Neural progenitor cell (in vitro differentiated cells): ENCODE data around the gene MAGEA8. TPM values are rescaled to one million over a fixed set of nuclear protein-coding genes. Genes with fewer than 3 reads are reported as not detected.
"Not testable (repeated sequence)": the region's sequence is repeated elsewhere in the genome, so short reads cannot be mapped to it uniquely, and the experiment has no call there.

ENCODE experiments used
- DNase-seq: peaks from one replicate; pipeline ENCODE4 v3.0.0-alpha.2; 2016; ENCODE audit warnings: low spot score
- H2AFZ ChIP-seq: fragments of 200-600 bp; sonication (generic); replicated peaks from 2 replicates; pipeline ENCODE4 v1.6.1; 2016; ENCODE audit warnings: antibody characterized with exemption
- H3F3A ChIP-seq: fragments of 200-600 bp; sonication (generic); 2 replicates; pipeline ENCODE4 v1.6.1; 2016; ENCODE audit warnings: antibody characterized with exemption, low read depth
- H3K27ac ChIP-seq: fragments of 200-600 bp; sonication (generic); 2 replicates; pipeline ENCODE4 v1.5.1; 2016; ENCODE audit warnings: mild to moderate bottlenecking
- H3K27me3 ChIP-seq: fragments of 200-600 bp; sonication (generic); 2 replicates; pipeline ENCODE4 v1.6.1; 2016; ENCODE audit warnings: mild to moderate bottlenecking, moderate library complexity
- H3K36me3 ChIP-seq: fragments of 200-600 bp; sonication (generic); 2 replicates; pipeline ENCODE4 v1.5.1; 2016
- H3K4me1 ChIP-seq: fragments of 200-600 bp; sonication (generic); 2 replicates; pipeline ENCODE4 v1.6.1; 2016; ENCODE audit warnings: mixed run types
- H3K4me2 ChIP-seq: fragments of 200-600 bp; sonication (generic); 2 replicates; pipeline ENCODE4 v1.6.1; 2016
- H3K4me3 ChIP-seq: fragments of 200-600 bp; sonication (generic); 2 replicates; pipeline ENCODE4 v1.5.1; 2016
- H3K79me2 ChIP-seq: fragments of 200-600 bp; sonication (generic); 2 replicates; pipeline ENCODE4 v1.6.1; 2016; ENCODE audit warnings: low read depth
- H3K9ac ChIP-seq: fragments of 200-600 bp; sonication (generic); 2 replicates; pipeline ENCODE4 v1.6.1; 2016
- H3K9me3 ChIP-seq: fragments of 200-600 bp; sonication (generic); 2 replicates; pipeline ENCODE4 v1.5.1; 2016; ENCODE audit warnings: low read depth
- H4K20me1 ChIP-seq: fragments of 200-600 bp; sonication (generic); 2 replicates; pipeline ENCODE4 v1.6.1; 2016; ENCODE audit warnings: low read depth
- H3K27ac Mint-ChIP-seq: 3 replicates; pipeline ENCODE4 v1.8.0; 2021; ENCODE audit warnings: mixed read lengths
- H3K27me3 Mint-ChIP-seq: 2 replicates; pipeline ENCODE4 v1.8.0; 2022; ENCODE audit warnings: low read depth, mild to moderate bottlenecking, inconsistent platforms, moderate library complexity, mixed read lengths; ENCODE audit not compliant: insufficient read depth
- H3K36me3 Mint-ChIP-seq: 3 replicates; pipeline ENCODE4 v1.8.0; 2021; ENCODE audit warnings: mixed read lengths
- H3K4me1 Mint-ChIP-seq: 3 replicates; pipeline ENCODE4 v1.8.0; 2021; ENCODE audit warnings: mixed read lengths
- H3K4me3 Mint-ChIP-seq: 3 replicates; pipeline ENCODE4 v1.8.0; 2021; ENCODE audit warnings: mild to moderate bottlenecking, moderate library complexity, mixed read lengths
- H3K9me3 Mint-ChIP-seq: 3 replicates; pipeline ENCODE4 v1.8.0; 2020; ENCODE audit warnings: mixed read lengths
- EZH2 ChIP-seq: fragments of 200-600 bp; sonication (generic); IDR thresholded peaks from 2 replicates; pipeline ENCODE4 v1.6.1; 2017; ENCODE audit warnings: antibody characterized with exemption, mild to moderate bottlenecking, moderate library complexity
- EZH2phosphoT487 ChIP-seq: fragments of 200-600 bp; sonication (generic); IDR thresholded peaks from 2 replicates; pipeline ENCODE4 v1.6.1; 2017; ENCODE audit warnings: antibody characterized with exemption
- total RNA-seq: library from RNA; depleted of rRNA; stranded (reverse); fragments of >200 nt; gene quantifications from 2 replicates; pipeline ENCODE4 v1.2.3, GENCODE V29; 2015; ENCODE audit warnings: low replicate concordance
- TF ChIP-seq, protein P1 (sequence below): fragments of 200-600 bp; sonication (generic); IDR thresholded peaks from 2 replicates; pipeline ENCODE4 v1.5.1; 2017; ENCODE audit warnings: antibody characterized with exemption, mild to moderate bottlenecking

Gene MAGEA8
- total RNA-seq, 1 donor from 2014 or later: not detected

DNA sequence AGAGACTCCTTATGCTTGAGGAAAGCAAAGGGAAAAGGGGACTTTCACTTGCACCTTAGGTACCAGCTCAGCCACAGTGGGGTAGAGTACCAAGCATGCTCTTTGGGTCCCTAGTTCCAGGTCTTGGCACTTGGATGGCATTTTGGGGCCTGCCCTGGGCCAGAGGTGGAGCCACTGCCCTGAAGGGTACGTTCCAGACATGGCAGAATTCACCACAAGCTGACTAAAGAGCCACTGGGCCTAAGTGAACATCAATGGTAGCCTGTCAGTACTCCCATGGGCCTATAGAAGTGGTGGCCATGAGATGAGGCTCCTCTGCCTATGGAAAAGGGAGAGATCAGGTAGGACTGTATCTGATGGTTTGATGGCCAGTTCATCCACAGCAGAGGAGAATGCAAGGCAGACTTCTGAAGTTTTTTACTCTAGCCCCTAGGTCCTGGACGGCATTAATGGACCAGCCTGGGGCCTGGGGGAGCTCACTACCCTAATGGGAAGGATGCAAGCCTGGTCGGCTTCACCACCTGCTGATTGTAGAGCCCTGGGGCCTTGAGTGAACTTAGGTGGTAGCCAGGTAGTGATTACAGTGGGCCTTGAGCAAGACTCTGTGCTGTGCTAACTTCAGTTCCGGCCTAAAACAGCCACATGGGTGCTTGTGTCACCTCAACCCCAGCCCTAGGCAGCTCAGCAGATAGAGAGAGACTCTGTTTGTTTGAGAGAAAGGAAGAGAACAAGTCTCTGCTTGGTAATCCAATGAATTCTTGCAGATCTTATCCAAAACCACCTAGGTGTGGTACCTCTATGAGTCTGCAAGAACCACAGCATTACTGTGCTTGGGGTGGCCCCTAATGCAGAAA, 28.6 kb downstream of the MAGEA8 start:
- Histone ChIP-seq H2AFZ (no peak overlapping the region), H3K4me3 (no peak overlapping the region), H3K4me2 (no peak overlapping the region), H3F3A (peaks cover 16% of the 10 kb centered on the region), H3K79me2 (no peaks in the 10 kb centered on the region), H3K9me3 (peaks cover 5% of the 10 kb centered on the region), H3K27ac (no peak overlapping the region), H3K36me3 (no peaks in the 10 kb centered on the region), H3K27me3 (no peaks in the 10 kb centered on the region), H3K4me1 (no peaks in the 10 kb centered on the region), H3K9ac (no peak overlapping the region), H4K20me1 (no peaks in the 10 kb centered on the region)
- no peaks in the 10 kb centered on the region for H3K4me1 Mint-ChIP-seq
- DNase-seq: no peak
- H3K27ac Mint-ChIP-seq: no peak overlapping the region
- no peaks in the 10 kb centered on the region for H3K36me3 Mint-ChIP-seq
- H3K9me3 Mint-ChIP-seq: peaks cover 10% of the 10 kb centered on the region
- no peak for TF ChIP-seq EZH2
- TF ChIP-seq, protein P1, sequence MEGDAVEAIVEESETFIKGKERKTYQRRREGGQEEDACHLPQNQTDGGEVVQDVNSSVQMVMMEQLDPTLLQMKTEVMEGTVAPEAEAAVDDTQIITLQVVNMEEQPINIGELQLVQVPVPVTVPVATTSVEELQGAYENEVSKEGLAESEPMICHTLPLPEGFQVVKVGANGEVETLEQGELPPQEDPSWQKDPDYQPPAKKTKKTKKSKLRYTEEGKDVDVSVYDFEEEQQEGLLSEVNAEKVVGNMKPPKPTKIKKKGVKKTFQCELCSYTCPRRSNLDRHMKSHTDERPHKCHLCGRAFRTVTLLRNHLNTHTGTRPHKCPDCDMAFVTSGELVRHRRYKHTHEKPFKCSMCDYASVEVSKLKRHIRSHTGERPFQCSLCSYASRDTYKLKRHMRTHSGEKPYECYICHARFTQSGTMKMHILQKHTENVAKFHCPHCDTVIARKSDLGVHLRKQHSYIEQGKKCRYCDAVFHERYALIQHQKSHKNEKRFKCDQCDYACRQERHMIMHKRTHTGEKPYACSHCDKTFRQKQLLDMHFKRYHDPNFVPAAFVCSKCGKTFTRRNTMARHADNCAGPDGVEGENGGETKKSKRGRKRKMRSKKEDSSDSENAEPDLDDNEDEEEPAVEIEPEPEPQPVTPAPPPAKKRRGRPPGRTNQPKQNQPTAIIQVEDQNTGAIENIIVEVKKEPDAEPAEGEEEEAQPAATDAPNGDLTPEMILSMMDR: no peak
- no peak for TF ChIP-seq EZH2phosphoT487
- H3K27me3 Mint-ChIP-seq: peaks cover 5% of the 10 kb centered on the region
- H3K4me3 Mint-ChIP-seq: no peak overlapping the region

DNA sequence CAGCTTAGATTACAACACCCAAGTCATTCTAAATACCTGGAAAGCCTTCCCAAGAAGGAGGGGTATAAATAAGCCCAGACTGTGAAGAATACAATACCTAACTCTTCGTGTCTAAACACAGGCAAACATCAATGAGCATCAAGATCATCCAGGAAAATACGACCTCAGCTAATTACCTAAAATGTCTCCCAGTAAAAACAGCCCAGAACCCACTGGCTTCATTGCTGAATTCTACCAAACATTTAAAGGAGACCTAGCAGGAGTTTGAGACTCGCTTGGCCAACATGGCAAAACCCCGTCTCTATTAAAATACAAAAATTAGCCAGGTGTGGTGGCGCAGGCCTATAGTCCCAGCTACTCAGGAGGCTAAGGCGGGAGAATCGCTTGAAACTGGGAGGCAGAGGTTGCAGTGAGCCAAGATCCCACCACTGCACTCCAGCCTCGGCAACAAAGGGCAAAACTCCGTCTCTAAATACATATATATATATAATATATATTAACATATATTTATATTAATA, 29.3 kb downstream of the MAGEA8 start:
- peaks cover 16% of the 10 kb centered on the region for H3F3A ChIP-seq
- peaks cover 5% of the 10 kb centered on the region for H3K9me3 ChIP-seq
- Mint-ChIP-seq H3K27ac (no peak overlapping the region), H3K9me3 (peaks cover 10% of the 10 kb centered on the region), H3K36me3 (no peaks in the 10 kb centered on the region), H3K4me1 (no peaks in the 10 kb centered on the region), H3K4me3 (no peak overlapping the region), H3K27me3 (peaks cover 5% of the 10 kb centered on the region)
- H3K4me3 ChIP-seq: no peak overlapping the region
- no peak overlapping the region for H3K9ac ChIP-seq
- TF ChIP-seq EZH2phosphoT487 (no peak), EZH2 (no peak)
- TF ChIP-seq, protein P1: no peak
- H4K20me1 ChIP-seq: no peaks in the 10 kb centered on the region
- H3K27me3 ChIP-seq: no peaks in the 10 kb centered on the region
- DNase-seq: no peak
- H3K4me2 ChIP-seq: no peak overlapping the region
- no peaks in the 10 kb centered on the region for H3K4me1 ChIP-seq
- H3K27ac ChIP-seq: no peak overlapping the region
- no peaks in the 10 kb centered on the region for H3K79me2 ChIP-seq
- H2AFZ ChIP-seq: no peak overlapping the region
- no peaks in the 10 kb centered on the region for H3K36me3 ChIP-seq

DNA sequence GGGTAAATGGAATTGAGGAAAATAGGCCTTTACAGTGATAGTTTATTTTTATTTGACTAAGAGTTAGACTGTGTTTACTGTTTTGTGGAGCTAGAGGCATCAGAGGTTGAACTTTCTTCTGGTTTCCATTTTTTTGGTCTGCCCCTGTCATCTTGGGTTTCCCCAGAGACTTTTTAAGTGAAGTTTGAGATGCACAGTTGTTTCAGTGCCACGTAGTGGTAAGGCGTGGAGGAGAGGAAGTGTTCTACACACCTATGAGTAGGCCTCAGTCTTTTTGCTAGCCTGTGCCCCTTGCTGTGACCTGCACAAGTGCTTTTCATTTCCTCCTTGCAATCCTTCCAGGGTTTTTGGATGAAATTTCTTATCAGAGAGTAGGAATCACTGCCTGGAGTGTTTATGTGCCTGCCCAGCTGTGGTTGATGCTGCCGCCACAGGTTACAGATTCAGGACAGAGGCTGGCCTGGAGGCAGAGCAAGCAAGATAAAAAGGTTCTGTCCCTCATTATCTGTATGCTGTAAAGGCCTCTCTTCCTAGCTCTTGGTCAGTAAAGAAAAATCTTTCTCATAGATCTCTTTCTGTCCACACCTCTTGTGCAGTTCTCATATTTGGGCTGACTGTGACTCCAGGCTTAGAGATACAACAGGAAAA, 35.9 kb downstream of the MAGEA8 start:
- no peaks in the 10 kb centered on the region for H3K27me3 ChIP-seq
- H3F3A ChIP-seq: peaks cover 6% of the 10 kb centered on the region
- H3K9ac ChIP-seq: no peak overlapping the region
- peaks cover 10% of the 10 kb centered on the region for H3K9me3 ChIP-seq
- H3K4me2 ChIP-seq: no peak overlapping the region
- H3K36me3 ChIP-seq: no peaks in the 10 kb centered on the region
- Mint-ChIP-seq H3K36me3 (no peaks in the 10 kb centered on the region), H3K27me3 (no peaks in the 10 kb centered on the region), H3K9me3 (peaks cover 9% of the 10 kb centered on the region), H3K4me1 (no peaks in the 10 kb centered on the region), H3K27ac (no peak overlapping the region), H3K4me3 (no peak overlapping the region)
- no peak overlapping the region for H3K27ac ChIP-seq
- H2AFZ ChIP-seq: no peak overlapping the region
- no peak for DNase-seq
- H3K4me3 ChIP-seq: no peak overlapping the region
- TF ChIP-seq, protein P1: no peak
- no peak for TF ChIP-seq EZH2phosphoT487
- TF ChIP-seq EZH2: no peak
- H3K4me1 ChIP-seq: no peaks in the 10 kb centered on the region
- H4K20me1 ChIP-seq: no peaks in the 10 kb centered on the region
- H3K79me2 ChIP-seq: no peaks in the 10 kb centered on the region

DNA sequence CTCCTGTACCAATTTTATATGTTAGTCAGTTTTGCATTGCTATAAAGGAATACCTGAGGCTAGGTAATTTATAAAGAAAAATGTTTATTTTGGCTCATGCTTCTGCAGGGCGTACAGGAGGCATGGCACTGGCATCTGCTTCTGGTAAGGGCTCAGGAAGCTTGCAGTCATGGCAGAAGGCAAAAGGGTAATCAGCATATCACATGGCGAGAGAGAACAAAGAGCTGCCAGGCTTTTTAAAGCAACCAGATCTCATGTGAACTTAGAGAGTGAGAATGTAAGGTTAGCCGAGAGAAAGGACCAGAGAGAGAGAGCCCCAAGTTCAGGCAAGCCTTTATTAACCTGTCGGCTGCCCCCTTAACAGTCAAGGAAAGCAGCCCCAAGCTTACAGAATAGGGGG, 42.9 kb downstream of the MAGEA8 start:
- DNase-seq, H3K79me2 ChIP-seq, H3K4me3 Mint-ChIP-seq, H3K9ac ChIP-seq, H3K27me3 ChIP-seq, H3K36me3 Mint-ChIP-seq, H2AFZ ChIP-seq, H3K36me3 ChIP-seq, H3K9me3 Mint-ChIP-seq, H3K4me3 ChIP-seq, H3K27ac ChIP-seq, H3K27ac Mint-ChIP-seq, H4K20me1 ChIP-seq, H3K4me1 Mint-ChIP-seq, H3K4me1 ChIP-seq, H3K27me3 Mint-ChIP-seq, H3K4me2 ChIP-seq, H3F3A ChIP-seq, H3K9me3 ChIP-seq: not testable (repeated sequence)

DNA sequence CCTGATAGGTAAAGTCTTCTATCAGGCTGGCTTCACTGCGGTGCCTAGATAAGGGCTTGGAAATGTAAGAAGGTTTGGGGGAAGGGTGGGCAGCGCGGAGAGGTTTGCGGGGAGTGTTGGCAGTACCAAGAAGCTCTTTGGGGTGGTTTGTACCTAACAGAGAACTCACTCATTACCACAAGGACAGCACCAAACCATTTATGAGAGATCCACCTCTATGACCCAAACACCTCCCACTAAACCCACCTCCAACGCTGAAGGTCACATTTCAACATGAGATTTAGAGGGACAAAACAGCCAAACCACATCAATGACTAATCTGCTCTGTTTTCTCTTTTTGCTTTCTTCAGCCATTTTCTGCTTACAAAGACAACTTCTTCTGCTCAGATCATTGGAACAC, 43.5 kb downstream of the MAGEA8 start:
- not testable (repeated sequence) for H3K79me2 ChIP-seq, H3K4me1 Mint-ChIP-seq, H2AFZ ChIP-seq, H3F3A ChIP-seq, H3K27ac Mint-ChIP-seq, H3K4me2 ChIP-seq, DNase-seq, H3K4me1 ChIP-seq, H3K36me3 ChIP-seq, H3K36me3 Mint-ChIP-seq, H3K9me3 ChIP-seq, H4K20me1 ChIP-seq, H3K4me3 Mint-ChIP-seq, H3K4me3 ChIP-seq, H3K27me3 ChIP-seq, H3K27ac ChIP-seq, H3K27me3 Mint-ChIP-seq, H3K9ac ChIP-seq, H3K9me3 Mint-ChIP-seq
